LHCN-M2 (cell line): ENCODE measurements around the gene ELOB. TPM values are rescaled to one million over a fixed set of nuclear protein-coding genes. Genes with fewer than 3 reads are reported as not detected.

Source experiments
- DNase-seq: peaks from one replicate; pipeline ENCODE4 v3.0.0-alpha.2; 2012; ENCODE audit warnings: low read depth
- total RNA-seq: library from RNA; depleted of rRNA; stranded (reverse); fragments of >200 nt; gene quantifications from 2 replicates; pipeline ENCODE4 v1.2.3, GENCODE V29; 2014

The ELOB gene
- total RNA-seq, 1 experiment from 2014 or later, result 454 TPM

DNA sequence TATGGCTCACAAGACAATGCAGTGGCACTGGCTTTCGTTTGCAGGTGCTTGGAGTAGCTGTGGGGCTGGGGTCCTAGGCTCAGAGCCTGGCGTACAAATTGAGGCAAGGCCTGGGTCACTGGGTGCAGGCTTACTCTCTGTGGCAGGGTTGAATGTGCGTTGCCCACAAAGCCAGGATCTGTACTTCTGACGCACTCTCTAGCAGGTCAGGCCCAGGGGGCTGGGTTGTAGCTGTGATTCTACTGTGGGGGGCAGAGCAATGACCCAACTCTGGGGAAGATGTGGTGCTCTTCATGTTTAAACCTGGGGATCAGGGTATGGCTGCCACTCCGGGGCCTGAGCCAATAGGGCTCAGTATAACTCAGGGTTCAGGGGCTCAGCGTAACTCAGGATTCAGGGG, 33.6 kb upstream of the ELOB start:
- no peak for DNase-seq

DNA sequence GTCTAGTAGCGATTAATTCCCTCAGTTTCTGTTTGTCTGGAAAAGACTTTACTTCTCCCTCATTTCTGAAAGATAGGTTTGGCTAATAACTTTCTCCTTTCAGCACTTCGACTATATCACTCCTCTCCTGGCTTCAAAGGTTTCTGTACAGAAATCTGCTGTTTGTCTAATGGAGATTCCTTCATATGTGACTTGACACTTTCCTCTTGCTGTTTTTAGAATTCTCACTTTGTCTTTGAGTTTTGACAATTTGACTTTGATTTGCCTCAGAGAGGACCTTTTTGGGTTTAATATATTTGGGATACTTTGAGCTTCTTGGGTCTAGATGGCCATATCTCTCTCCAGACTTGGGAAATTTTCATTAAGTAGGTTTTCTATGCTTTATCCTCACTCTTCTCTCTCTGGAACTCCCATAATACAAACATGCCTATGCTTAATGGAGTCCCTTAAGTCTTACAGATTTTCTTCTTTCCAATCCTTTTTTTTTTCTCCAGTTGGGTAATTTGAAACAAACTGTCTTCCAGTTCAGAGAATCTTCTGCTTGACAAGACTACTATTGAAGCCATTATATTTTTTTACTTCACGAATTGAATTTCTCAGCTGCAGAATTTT, 32.2 kb upstream of the ELOB start:
- no peak for DNase-seq

DNA sequence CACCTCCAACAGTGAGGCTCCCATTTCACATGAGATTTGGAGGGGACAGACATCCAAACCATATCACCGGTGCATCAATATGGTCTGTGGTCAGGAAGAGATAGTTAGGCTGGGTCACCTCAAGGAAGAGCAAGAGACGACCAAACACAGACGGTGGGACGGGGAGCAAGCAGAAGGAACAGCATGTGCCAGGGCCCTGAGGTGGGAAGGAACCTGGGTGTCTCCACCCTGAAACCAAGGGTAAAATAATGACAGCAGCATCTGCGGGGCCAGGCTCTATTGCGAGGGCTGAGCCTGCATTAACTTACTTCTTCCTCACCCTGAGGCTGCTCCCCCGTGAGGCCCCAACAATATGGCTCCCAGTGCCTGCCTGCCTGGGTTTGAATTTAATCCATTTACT, 31.1 kb upstream of the ELOB start:
- no peak for DNase-seq

DNA sequence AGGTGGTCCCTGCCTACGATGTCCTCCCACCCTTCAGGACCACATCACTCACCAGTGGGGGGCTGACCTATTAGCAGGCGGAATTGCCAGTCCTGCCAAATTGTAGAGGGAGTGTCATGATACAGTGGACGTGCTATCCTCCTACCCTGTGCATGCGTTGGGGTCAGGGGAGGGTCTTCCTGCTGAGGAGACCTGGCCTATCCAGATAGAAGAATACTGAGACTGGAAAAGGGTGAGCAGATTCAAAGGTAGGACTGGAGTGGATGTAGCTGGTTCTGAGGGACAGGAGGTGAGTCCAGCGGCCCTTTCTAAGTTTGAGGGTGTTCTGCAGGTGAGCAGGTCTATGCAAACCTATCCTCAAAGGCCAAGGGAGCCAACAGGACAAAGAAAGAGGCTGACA, 29.2 kb upstream of the ELOB start:
- no peak for DNase-seq

DNA sequence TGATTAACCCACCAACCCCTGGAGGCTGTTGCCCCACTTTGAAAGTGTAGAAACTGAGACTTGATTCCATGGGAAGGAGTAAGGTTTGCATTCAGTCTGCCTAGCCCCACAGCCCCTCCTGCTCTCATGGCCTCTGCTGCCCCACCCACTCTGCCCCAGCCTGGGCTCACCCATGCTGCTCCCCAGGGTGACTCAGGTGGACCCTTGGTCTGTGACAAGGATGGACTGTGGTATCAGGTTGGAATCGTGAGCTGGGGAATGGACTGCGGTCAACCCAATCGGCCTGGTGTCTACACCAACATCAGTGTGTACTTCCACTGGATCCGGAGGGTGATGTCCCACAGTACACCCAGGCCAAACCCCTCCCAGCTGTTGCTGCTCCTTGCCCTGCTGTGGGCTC, 27.6 kb upstream of the ELOB start:
- no peak for DNase-seq

DNA sequence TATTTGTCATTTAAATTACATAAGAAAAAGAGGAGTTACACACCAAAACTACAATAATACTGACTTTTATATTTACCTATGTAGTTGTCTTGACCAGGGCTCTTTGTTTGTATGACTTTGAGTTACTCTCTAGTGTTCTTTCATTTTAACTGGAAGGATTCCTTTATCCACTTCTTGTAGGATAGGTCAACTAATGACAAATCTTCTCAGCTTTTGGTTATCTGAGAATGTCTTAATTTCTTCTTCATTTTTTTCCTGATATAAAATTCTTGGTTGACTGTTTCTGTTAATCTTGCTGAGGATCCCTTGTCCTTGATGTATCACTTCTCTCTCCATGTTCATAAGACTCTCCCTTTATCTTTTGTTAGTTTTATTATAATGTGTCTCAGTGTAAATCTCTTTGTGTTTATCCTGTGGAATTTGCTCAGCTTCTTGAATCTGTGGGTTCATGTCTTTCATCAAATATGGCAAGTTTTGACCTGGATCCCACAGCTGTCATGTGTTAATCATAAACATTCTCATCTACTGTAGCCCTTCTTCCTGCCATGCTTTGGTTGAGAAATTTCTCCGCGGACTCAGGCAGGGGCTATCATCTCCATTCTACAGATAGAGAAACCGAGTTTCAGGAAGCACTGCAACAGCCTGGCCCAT, 26.6 kb upstream of the ELOB start:
- DNase-seq, result no peak

DNA sequence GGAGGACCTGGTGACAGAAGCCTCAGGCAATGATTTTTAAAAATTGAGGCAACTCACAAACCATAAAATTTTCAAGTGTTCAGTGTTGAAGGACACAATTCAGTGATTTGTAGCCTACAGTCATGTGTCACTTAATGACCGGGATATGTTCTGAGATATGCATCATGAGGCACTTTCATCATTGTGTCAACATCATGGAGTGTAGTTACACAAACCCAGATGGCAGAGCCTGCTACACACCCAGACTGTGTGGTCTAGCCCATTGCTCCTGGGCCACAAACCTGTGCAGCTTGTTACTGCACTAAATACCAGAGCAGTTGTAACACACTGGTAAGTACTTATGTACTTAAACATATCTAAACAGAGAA, 22.8 kb upstream of the ELOB start:
- no peak for DNase-seq

DNA sequence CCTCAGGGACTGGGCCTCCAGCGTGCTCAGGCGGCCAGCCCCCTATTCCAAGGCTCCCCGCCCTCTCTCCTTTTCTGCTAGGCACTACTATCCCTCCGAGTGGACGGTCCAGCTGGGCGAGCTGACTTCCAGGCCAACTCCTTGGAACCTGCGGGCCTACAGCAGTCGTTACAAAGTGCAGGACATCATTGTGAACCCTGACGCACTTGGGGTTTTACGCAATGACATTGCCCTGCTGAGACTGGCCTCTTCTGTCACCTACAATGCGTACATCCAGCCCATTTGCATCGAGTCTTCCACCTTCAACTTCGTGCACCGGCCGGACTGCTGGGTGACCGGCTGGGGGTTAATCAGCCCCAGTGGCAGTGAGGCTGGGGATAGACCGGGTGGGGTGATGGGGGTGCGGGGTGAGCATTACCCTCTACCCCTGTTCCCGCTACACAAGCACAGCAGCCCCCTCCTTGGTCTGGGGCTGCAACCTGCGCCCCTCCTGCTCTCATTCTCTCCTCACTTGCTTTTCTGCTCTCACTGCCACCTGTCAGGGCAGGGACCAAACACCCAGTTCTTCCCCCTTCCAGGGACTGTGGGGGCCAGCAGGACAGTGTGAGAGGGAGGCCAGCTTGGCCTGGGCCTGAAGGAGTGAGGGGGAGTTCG, 22.3 kb upstream of the ELOB start:
- DNase-seq, result no peak

DNA sequence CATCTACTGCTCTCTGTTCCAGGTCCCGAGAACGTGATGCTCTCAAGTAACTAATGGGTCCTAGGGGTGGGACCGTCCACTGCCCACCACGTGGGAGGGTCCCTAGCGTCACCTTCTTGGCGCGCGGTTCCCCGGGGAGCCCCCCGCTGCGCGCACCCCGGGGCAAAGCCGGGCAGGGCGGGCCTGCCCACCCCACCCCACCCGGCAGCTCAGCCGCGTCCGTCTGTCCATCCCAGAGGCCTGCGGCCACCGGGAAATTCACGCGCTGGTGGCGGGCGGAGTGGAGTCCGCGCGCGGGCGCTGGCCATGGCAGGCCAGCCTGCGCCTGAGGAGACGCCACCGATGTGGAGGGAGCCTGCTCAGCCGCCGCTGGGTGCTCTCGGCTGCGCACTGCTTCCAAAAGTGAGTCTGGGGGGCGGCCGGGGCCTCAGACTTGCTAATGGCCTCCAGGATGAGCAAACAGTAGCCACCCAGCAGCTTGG, 21.7 kb upstream of the ELOB start:
- no peak for DNase-seq

DNA sequence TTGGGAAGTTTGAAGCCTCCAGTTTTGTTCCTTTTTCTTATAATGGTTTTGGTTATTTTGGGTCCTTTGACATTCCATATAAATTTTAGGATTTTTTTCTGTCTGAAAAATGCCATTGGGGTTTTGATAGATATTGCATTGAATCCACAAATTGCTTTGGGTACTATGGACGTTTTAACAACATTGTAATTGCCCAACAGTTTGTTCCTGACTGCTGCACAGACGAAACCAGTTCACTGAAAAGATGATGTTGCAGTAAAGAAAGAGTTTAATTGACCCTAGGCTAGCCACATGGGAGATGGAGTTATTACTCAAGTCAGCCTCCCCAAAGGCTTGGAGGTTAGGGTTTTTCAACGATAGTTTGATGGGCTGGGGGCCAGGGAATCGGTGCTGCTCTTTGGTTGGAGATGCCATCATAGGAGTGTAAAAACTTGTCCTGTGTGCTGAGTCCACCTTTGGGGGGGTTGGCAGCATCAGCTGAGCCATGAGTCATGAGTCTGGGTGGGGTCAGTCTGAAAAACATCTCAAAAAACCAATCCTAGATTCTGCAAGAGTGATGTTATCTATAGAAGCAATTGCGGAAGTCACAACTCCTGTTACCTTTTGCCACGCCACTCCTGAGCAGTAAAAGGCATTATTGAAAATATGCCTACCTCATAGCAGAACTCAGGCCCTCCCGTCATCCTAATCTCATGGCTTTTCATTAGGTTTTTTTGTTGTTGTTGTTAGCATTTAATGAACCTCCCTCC, 18.5 kb upstream of the ELOB start:
- DNase-seq, result no peak

DNA sequence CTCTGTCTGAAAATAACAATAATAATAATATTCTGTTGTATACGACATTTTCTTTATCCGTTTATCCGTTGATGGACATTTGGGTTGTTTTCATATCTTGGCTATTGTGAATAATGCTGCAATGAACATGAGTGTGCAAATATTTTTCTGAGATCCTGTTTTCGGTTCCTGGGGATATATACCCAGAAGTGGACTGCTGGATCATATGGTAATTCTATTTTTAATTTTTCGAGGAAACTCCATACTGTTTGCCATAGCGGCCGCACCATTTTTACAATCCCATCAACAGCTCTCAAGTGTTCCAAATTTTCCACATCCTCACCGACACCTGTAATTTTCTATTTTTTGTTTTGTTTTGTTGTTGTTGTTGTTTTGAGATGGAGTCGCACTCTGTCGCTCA, 15.9 kb upstream of the ELOB start:
- DNase-seq, result no peak

DNA sequence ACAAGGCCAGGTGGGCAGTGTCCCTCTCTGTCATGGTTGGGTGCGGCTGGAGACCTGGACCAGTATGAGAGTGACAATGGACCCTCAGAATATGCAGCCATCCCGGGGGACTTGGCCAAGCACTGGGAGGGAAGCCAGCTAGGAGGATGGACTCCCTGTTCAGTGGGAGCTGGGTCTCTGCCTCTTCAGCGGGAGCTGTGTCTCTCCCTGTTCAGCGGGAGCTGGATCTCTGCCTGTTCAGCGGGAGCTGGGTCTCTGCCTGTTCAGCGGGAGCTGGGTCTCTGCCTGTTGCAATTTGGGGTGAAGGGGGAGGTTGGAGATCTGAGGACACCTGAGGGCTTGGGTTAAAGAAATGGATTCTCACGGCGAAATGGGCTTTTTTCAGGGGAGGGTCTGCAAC, 14.1 kb upstream of the ELOB start:
- no peak for DNase-seq

DNA sequence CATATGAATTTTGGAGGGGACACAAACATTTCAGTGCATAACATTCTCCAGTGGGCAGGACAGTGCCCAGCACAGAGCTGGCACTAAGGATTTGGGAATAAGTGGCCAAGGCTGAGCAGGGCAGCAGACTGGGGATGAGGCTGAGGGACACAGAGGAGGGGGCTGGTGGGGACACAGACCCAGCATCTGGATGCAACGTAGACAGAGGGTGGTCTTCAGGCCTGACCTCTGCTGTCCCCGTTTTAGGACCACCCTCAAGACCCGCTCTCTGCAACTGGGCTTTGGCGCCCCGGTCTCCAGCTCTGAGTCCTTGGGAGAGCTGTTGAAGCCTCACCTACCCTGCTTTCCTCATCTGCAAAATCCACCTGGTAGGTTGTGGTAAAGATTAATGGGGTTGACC, 13.6 kb upstream of the ELOB start:
- DNase-seq, result no peak

DNA sequence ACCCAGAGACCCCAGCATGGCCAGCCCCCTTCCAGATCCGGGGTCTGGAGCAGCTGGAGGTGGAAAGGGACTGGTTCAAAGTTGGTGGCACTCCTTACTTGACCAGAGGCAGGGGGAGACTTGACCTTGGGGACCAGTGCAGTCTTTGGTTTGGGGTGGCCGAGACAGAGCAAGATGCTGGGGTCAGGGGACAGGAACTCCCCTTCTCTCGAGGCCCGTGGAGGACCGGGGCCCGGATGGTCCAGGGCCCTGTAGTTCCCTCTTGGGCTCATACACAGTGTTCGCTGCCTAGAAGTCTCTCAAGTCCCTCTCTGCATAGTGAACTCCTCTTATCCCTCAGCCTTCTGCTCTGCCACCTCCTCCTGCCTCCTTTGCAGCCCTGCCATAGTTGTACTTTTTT, 10.9 kb upstream of the ELOB start:
- no peak for DNase-seq

DNA sequence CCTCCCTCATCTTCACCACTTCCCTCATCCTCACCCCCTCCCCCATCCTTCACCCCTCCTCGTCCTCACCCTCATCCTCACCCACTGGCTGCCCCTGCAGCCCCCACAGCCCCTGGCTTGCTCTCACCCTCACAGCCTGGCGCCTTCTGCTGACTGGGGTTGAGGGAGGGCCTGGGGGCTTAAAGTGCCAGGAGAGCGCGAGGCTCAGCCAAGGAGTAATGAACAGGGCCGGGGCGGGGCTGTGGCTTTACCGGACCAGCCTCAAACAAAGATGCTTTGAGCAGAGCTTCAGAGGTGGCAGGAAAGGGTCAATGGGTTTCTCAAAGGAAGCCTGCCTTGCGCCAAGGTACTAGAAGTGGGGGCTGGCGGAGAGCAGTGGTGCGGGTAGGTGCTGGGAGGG, 10.3 kb upstream of the ELOB start, which contains the start of gene PRSS33:
PRSS33 (minus strand) TSS at position 155 of the 400 bp plus-strand sequence. CDS start 1,013 bp downstream, outside the sequence.
- no peak for DNase-seq

DNA sequence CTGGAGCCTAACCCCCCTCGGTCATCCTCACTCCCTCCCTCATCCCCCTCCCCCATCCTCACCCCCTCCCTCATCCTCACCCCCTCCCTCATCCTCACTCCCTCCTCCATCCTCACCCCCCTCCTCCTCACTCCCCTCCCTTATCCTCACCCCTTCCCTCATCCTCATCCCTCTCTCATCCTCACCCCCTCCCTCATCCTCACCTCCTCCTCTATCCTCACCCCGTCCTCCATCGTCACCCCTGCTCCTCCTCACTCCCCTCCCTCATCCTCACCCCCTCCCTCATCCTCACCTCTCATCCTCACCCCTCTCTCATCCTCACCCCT, 9.7 kb upstream of the ELOB start:
- DNase-seq, result no peak

DNA sequence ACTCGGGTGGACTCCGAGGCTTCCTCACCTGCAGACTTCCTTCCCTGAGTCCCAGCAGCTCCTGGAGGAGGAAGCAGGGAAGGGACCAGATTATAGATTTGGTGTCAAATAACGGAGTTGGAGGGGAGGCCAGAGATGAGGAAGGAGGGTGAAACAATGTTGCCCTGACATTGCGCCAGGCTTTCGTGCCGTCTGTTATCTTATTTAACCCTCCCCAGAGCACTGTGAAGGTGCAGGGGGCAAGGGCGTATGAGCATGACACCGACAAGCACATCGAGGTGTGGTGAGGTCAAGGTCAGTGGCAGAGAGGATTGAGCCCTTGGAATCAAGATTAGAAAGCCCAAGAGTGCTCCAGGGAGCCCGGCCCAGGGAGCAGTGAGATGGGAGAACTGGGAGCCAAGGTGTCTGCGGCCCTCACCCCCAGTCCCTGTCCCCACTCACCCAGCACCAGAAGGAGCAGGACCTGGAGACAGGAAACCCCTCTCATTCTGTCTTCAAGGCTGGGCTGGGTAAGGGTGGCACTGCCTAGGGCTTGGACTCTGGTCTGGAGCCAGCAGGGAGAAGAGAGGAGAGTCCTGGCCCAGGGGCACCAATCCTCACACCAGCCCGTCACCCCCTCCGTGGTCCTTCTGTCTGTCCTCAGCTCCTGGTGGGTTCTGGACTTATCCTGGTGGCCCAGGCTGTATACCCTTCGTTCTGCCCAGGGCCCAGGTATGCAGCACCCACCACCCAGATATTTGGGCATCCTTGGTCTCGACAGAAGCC, 9.2 kb upstream of the ELOB start:
- no peak for DNase-seq

DNA sequence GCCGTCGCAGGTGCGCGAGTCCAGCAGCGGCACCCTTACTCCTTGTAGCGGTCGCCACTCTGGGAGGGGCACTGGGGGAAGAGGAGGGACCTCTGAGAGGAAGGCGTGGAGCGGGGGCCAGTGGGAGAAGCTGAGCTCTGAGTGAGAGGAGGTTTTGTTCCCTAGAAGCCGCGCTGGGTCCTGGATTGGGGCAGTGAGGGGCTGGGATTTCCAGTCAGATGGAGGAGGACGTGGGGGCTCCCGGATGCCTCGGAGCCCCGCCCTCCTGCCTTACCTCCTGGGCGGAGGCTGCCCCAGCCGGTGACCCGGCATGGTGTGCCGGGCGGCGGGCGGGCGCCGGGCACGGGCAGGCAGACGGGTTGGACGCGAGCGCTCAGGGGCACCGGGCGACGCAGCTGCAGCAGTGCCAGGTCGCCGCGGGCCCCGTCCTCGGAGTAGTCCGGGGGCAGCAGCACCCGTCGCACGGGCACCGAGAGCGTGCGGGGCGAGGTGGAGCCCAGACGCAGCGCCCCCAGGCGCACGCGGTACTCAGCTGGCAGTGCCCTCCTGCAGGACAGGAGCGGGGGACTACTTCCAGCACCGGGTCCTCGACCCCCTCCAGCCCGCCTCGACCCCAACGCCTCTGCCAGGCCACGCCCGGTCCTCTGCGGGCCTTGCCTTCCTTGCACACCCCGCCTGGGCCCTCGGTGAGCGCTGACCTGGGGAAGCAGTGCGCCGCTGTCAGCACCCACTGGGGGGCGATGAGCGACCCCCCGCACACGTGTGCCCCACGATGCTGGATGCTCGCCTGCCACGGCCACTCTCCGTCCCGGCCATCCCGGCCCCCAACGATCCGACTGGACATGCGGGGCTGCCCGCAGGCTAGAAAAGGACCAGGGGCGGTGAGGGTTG, 8.3 kb upstream of the ELOB start:
- DNase-seq, result no peak

DNA sequence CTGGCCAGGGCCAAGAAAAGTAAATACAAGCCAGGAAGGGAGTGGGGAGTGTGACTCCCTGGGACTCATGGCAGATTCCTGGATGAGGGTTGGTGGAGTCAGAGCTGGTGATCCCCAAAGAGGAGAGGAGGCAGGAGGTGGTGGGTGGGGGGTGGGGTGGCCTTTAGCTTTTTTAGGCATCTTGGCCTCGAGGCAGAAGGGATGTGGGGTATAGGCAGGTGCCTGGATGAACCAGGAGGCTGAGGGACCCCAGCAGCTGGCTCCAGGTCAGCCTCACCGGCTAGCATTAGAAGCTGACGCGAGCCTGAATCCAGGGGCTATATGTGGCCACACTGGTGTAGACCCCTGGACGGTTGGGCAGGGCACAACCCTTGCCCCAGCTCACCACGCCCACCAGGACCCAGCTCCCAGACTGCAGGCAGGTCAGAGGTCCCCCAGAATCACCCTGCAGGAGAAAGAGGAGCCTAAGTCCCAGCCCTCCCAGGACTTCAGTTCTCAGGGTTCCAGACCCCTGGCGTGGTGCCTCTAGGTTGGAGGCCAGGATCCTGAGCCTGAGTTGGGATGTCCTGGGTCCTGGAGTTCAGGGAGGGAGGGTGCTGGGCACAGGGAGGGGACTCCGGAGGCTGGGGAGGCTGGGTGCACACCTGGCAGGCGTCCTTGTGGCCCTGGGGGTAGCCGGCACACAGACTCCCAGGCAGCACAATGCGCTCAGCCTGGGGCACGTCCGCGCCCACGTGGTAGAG, 7.4 kb upstream of the ELOB start:
- no peak for DNase-seq
